ENCODE measurements around the gene RNF144A.
A peak's percentile ranks its signal among the peaks of the same experiment; 100 is the strongest.

RNF144A gene

GRCh38 chr2:7070483-7070882 lies 153.3 kb downstream of the RNF144A start:
- no peaks in the 10 kb centered on the region for H3K4me1 ChIP-seq (ENCODE audit: insufficient read depth, insufficient read length)
- no peak for DNase-seq (ENCODE audit: low read depth, low spot score)
- H3K4me3 ChIP-seq (ENCODE audit: insufficient read length, low read depth): no peak overlapping the region
- H3K27me3 ChIP-seq (ENCODE audit: insufficient read depth, insufficient read length): no peaks in the 10 kb centered on the region
- TF ChIP-seq YY1 (IDR thresholded peaks at IDR 0.05; ENCODE audit: insufficient read depth, insufficient read length): no peak
- no peak for TF ChIP-seq SUZ12 (IDR thresholded peaks at IDR 0.05; ENCODE audit: extremely low read depth, insufficient read depth, insufficient read length)
- TF ChIP-seq ZNF274 (IDR thresholded peaks at IDR 0.05; ENCODE audit: low read depth, low read length): no peak
- no peaks in the 10 kb centered on the region for H3K36me3 ChIP-seq (ENCODE audit: insufficient read depth, insufficient read length, low read length)
- H3K9me3 ChIP-seq (ENCODE audit: insufficient read depth, low read length): no peaks in the 10 kb centered on the region
- H3K9ac ChIP-seq (ENCODE audit: insufficient read length, low read depth): no peak overlapping the region

- Histone ChIP-seq H3K9ac (ENCODE audit: insufficient read length, low read depth) (no peak overlapping the region), H3K4me3 (ENCODE audit: insufficient read length, low read depth) (no peak overlapping the region), H3K27me3 (ENCODE audit: insufficient read depth, insufficient read length) (no peaks in the 10 kb centered on the region), H3K9me3 (ENCODE audit: insufficient read depth, low read length) (no peaks in the 10 kb centered on the region), H3K4me1 (ENCODE audit: insufficient read depth, insufficient read length) (no peaks in the 10 kb centered on the region), H3K36me3 (ENCODE audit: insufficient read depth, insufficient read length, low read length) (no peaks in the 10 kb centered on the region)
- DNase-seq (ENCODE audit: low read depth, low spot score): no peak
- no peak for TF ChIP-seq ZNF274 (IDR thresholded peaks at IDR 0.05; ENCODE audit: low read depth, low read length)
- no peak for TF ChIP-seq SUZ12 (IDR thresholded peaks at IDR 0.05; ENCODE audit: extremely low read depth, insufficient read depth, insufficient read length)
- no peak for TF ChIP-seq YY1 (IDR thresholded peaks at IDR 0.05; ENCODE audit: insufficient read depth, insufficient read length)
Measured at GRCh38 chr2:7071154-7071553, 153.9 kb downstream of the RNF144A start.

GRCh38 chr2:7071916-7072556 lies 154.8 kb downstream of the RNF144A start:
- Histone ChIP-seq H3K27me3 (ENCODE audit: insufficient read depth, insufficient read length) (no peaks in the 10 kb centered on the region), H3K4me1 (ENCODE audit: insufficient read depth, insufficient read length) (no peaks in the 10 kb centered on the region), H3K36me3 (ENCODE audit: insufficient read depth, insufficient read length, low read length) (no peaks in the 10 kb centered on the region), H3K9ac (ENCODE audit: insufficient read length, low read depth) (no peak overlapping the region), H3K9me3 (ENCODE audit: insufficient read depth, low read length) (no peaks in the 10 kb centered on the region), H3K4me3 (ENCODE audit: insufficient read length, low read depth) (no peak overlapping the region)
- no peak for DNase-seq (ENCODE audit: low read depth, low spot score)
- TF ChIP-seq ZNF274 (IDR thresholded peaks at IDR 0.05; ENCODE audit: low read depth, low read length) (no peak), YY1 (IDR thresholded peaks at IDR 0.05; ENCODE audit: insufficient read depth, insufficient read length) (no peak), SUZ12 (IDR thresholded peaks at IDR 0.05; ENCODE audit: extremely low read depth, insufficient read depth, insufficient read length) (no peak)

- no peak for DNase-seq (ENCODE audit: low read depth, low spot score)
- H3K9me3 ChIP-seq (ENCODE audit: insufficient read depth, low read length): no peaks in the 10 kb centered on the region
- H3K4me3 ChIP-seq (ENCODE audit: insufficient read length, low read depth): no peak overlapping the region
- TF ChIP-seq YY1 (IDR thresholded peaks at IDR 0.05; ENCODE audit: insufficient read depth, insufficient read length): no peak
- no peak for TF ChIP-seq ZNF274 (IDR thresholded peaks at IDR 0.05; ENCODE audit: low read depth, low read length)
- TF ChIP-seq SUZ12 (IDR thresholded peaks at IDR 0.05; ENCODE audit: extremely low read depth, insufficient read depth, insufficient read length): no peak
- H3K36me3 ChIP-seq (ENCODE audit: insufficient read depth, insufficient read length, low read length): no peaks in the 10 kb centered on the region
- no peak overlapping the region for H3K9ac ChIP-seq (ENCODE audit: insufficient read length, low read depth)
- no peaks in the 10 kb centered on the region for H3K27me3 ChIP-seq (ENCODE audit: insufficient read depth, insufficient read length)
- no peaks in the 10 kb centered on the region for H3K4me1 ChIP-seq (ENCODE audit: insufficient read depth, insufficient read length)
Measured at GRCh38 chr2:7073901-7074300, 156.7 kb downstream of the RNF144A start.

GRCh38 chr2:7075834-7076233 lies 158.6 kb downstream of the RNF144A start:
- DNase-seq (ENCODE audit: low read depth, low spot score): no peak
- H3K27me3 ChIP-seq (ENCODE audit: insufficient read depth, insufficient read length): no peaks in the 10 kb centered on the region
- TF ChIP-seq SUZ12 (IDR thresholded peaks at IDR 0.05; ENCODE audit: extremely low read depth, insufficient read depth, insufficient read length) (no peak), ZNF274 (IDR thresholded peaks at IDR 0.05; ENCODE audit: low read depth, low read length) (no peak), YY1 (IDR thresholded peaks at IDR 0.05; ENCODE audit: insufficient read depth, insufficient read length) (no peak)
- H3K9me3 ChIP-seq (ENCODE audit: insufficient read depth, low read length): no peaks in the 10 kb centered on the region
- H3K4me3 ChIP-seq (ENCODE audit: insufficient read length, low read depth): no peak overlapping the region
- no peaks in the 10 kb centered on the region for H3K4me1 ChIP-seq (ENCODE audit: insufficient read depth, insufficient read length)
- H3K9ac ChIP-seq (ENCODE audit: insufficient read length, low read depth): no peak overlapping the region
- no peaks in the 10 kb centered on the region for H3K36me3 ChIP-seq (ENCODE audit: insufficient read depth, insufficient read length, low read length)

GRCh38 chr2:7077660-7078267 lies 160.6 kb downstream of the RNF144A start:
- no peak for DNase-seq (ENCODE audit: low read depth, low spot score)
- TF ChIP-seq ZNF274 (IDR thresholded peaks at IDR 0.05; ENCODE audit: low read depth, low read length) (no peak), YY1 (IDR thresholded peaks at IDR 0.05; ENCODE audit: insufficient read depth, insufficient read length) (no peak), SUZ12 (IDR thresholded peaks at IDR 0.05; ENCODE audit: extremely low read depth, insufficient read depth, insufficient read length) (no peak)
- Histone ChIP-seq H3K4me1 (ENCODE audit: insufficient read depth, insufficient read length) (no peaks in the 10 kb centered on the region), H3K9ac (ENCODE audit: insufficient read length, low read depth) (no peak overlapping the region), H3K9me3 (ENCODE audit: insufficient read depth, low read length) (no peaks in the 10 kb centered on the region), H3K27me3 (ENCODE audit: insufficient read depth, insufficient read length) (no peaks in the 10 kb centered on the region), H3K36me3 (ENCODE audit: insufficient read depth, insufficient read length, low read length) (no peaks in the 10 kb centered on the region), H3K4me3 (ENCODE audit: insufficient read length, low read depth) (no peak overlapping the region)

- no peak for TF ChIP-seq YY1 (IDR thresholded peaks at IDR 0.05; ENCODE audit: insufficient read depth, insufficient read length)
- TF ChIP-seq SUZ12 (IDR thresholded peaks at IDR 0.05; ENCODE audit: extremely low read depth, insufficient read depth, insufficient read length): no peak
- no peak for TF ChIP-seq ZNF274 (IDR thresholded peaks at IDR 0.05; ENCODE audit: low read depth, low read length)
- H3K4me1 ChIP-seq (ENCODE audit: insufficient read depth, insufficient read length): no peaks in the 10 kb centered on the region
Measured at GRCh38 chr2:7083580-7084509, 166.6 kb downstream of the RNF144A start.

More at GRCh38 chr2:7083580-7084509, 166.6 kb downstream of the RNF144A start:
- Histone ChIP-seq H3K27me3 (ENCODE audit: insufficient read depth, insufficient read length) (no peaks in the 10 kb centered on the region), H3K9ac (ENCODE audit: insufficient read length, low read depth) (no peak overlapping the region), H3K36me3 (ENCODE audit: insufficient read depth, insufficient read length, low read length) (no peaks in the 10 kb centered on the region), H3K4me3 (ENCODE audit: insufficient read length, low read depth) (no peak overlapping the region), H3K9me3 (ENCODE audit: insufficient read depth, low read length) (peaks cover 7% of the 10 kb centered on the region)
- peak; percentile 49 for DNase-seq (ENCODE audit: low read depth, low spot score)

Measured in NT2/D1 (cell line).